HG03575 (cell line): ENCODE data around the gene BRSK2.

Experiments used
- ATAC-seq: cut with Tn5 transposase; IDR thresholded peaks from one replicate; pipeline ENCODE4 v1.9.1; 2021; ENCODE audit not compliant: unreplicated experiment, insufficient number of reproducible peaks, low FRiP score; ENCODE audit errors: extremely low read depth

The BRSK2 gene

GRCh38 chr11:1484695-1485503 lies 95.2 kb downstream of the BRSK2 start:
- no peak for ATAC-seq

GRCh38 chr11:1485504-1485885 lies 95.8 kb downstream of the BRSK2 start:
- no peak for ATAC-seq

GRCh38 chr11:1486054-1486825 lies 96.5 kb downstream of the BRSK2 start, which contains the start of gene MOB2:
MOB2 (minus strand) TSS chr11:1486779; CDS start chr11:1486556, 223 bp downstream.
- no peak for ATAC-seq

GRCh38 chr11:1487091-1487850 lies 97.5 kb downstream of the BRSK2 start:
- no peak for ATAC-seq

- no peak for ATAC-seq
Measured at GRCh38 chr11:1487851-1488574, 98.3 kb downstream of the BRSK2 start.

GRCh38 chr11:1488575-1489180 lies 98.9 kb downstream of the BRSK2 start:
- no peak for ATAC-seq

GRCh38 chr11:1490651-1491050 lies 100.9 kb downstream of the BRSK2 start:
- ATAC-seq: no peak

GRCh38 chr11:1491379-1491778 lies 101.6 kb downstream of the BRSK2 start:
- ATAC-seq: no peak

- ATAC-seq: no peak
Measured at GRCh38 chr11:1493650-1494244, 104.0 kb downstream of the BRSK2 start.

GRCh38 chr11:1494650-1495049 lies 104.9 kb downstream of the BRSK2 start:
- no peak for ATAC-seq

GRCh38 chr11:1496091-1496760 lies 106.5 kb downstream of the BRSK2 start:
- no peak for ATAC-seq

- ATAC-seq: no peak
Measured at GRCh38 chr11:1496761-1497095, 107.0 kb downstream of the BRSK2 start.

- no peak for ATAC-seq
Measured at GRCh38 chr11:1497600-1497999, 107.9 kb downstream of the BRSK2 start.

- no peak for ATAC-seq
Measured at GRCh38 chr11:1498262-1498661, 108.5 kb downstream of the BRSK2 start.

- no peak for ATAC-seq
Measured at GRCh38 chr11:1499261-1499890, 109.6 kb downstream of the BRSK2 start.

GRCh38 chr11:1499899-1500298 lies 110.2 kb downstream of the BRSK2 start:
- ATAC-seq: no peak
